ENCODE results near the gene ELP5.

Gene ELP5

DNA sequence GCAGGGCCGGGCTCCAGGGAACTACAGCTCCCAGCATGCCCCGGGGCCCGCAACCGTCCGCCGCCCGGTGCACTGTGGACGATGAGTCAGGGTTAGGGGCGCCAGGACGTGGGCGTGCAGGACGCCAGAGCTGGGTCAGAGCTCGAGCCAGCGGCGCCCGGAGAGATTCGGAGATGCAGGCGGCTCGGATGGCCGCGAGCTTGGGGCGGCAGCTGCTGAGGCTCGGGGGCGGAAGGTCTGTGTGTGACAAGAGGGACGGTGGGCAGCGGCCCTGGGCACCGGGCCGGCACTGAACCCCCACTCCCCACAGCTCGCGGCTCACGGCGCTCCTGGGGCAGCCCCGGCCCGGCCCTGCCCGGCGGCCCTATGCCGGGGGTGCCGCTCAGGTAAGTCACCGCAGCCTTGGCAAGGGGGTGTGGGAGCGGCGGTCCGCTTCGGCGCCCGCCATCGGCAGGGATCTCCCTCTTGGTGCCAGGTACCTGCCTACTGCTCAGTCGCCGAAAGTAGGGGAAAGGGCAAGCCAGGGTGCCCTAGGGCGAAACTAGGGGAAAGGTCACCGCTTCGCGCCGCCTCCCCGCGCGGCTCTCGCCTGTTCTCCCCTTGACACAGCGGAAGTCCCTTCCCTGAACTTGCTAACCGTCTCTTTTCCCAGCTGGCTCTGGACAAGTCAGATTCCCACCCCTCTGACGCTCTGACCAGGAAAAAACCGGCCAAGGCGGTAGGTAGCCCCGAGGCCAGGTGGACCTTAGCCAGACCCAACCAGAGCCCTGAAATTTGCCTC is 32.0 kb upstream of the ELP5 start, which contains the start of the genes ACADVL and DLG4 (continued):
- TF ChIP-seq ZNF776 (tag by site-specific recombination; IDR thresholded peaks at IDR 0.05; ENCODE audit: borderline replicate concordance) (no peak), PBX3 (CRISPR knock-in tag; IDR thresholded peaks at IDR 0.05) (0 out of 2 replicates have a peak, but pooled peaks have one; percentile 65), ZNF76 (tag by site-specific recombination; IDR thresholded peaks at IDR 0.05; ENCODE audit: borderline replicate concordance, low read depth) (peak; percentile 98), TCF7L2 (IDR thresholded peaks at IDR 0.05; ENCODE audit: borderline replicate concordance, low read depth, low read length) (no peak), HOXA7 (CRISPR knock-in tag; IDR thresholded peaks at IDR 0.05; ENCODE audit: borderline replicate concordance) (no peak), ZNF549 (tag by site-specific recombination; IDR thresholded peaks at IDR 0.05) (no peak), ZNF623 (tag by site-specific recombination; IDR thresholded peaks at IDR 0.05) (no peak), ZNF747 (tag by site-specific recombination; IDR thresholded peaks at IDR 0.05) (no peak), SETDB1 (IDR thresholded peaks at IDR 0.05; ENCODE audit: insufficient read length, low read length) (no peak), KLF10 (tag by site-specific recombination; IDR thresholded peaks at IDR 0.05) (0 out of 2 replicates have a peak, but pooled peaks have one; percentile 48), RBAK (tag by site-specific recombination; IDR thresholded peaks at IDR 0.05) (no peak), ZNF121 (tag by site-specific recombination; IDR thresholded peaks at IDR 0.05) (no peak), BCL11A (tag by site-specific recombination; IDR thresholded peaks at IDR 0.05; ENCODE audit: low read depth) (peak; percentile 30; the same call in 1 of the 2 replicates), ZNF175 (tag by site-specific recombination; IDR thresholded peaks at IDR 0.05) (no peak), ZNF768 (tag by site-specific recombination; IDR thresholded peaks at IDR 0.05) (no peak), ZFHX2 (tag by site-specific recombination; conservative IDR thresholded peaks at IDR 0.05) (peak; percentile 91), ZIC2 (tag by site-specific recombination; IDR thresholded peaks at IDR 0.05) (peak; percentile 59), ATF2 (tag by site-specific recombination; IDR thresholded peaks at IDR 0.05; ENCODE audit: low read depth) (no peak), ZFP3 (tag by site-specific recombination; IDR thresholded peaks at IDR 0.05; ENCODE audit: low read depth) (no peak), INSM2 (tag by site-specific recombination; IDR thresholded peaks at IDR 0.05) (0 out of 2 replicates have a peak, but pooled peaks have one; percentile 14), ZNF19 (tag by site-specific recombination; IDR thresholded peaks at IDR 0.05; ENCODE audit: low read depth) (no peak), ZNF114 (tag by site-specific recombination; IDR thresholded peaks at IDR 0.05) (no peak), ZNF157 (tag by site-specific recombination; IDR thresholded peaks at IDR 0.05) (no peak), ZNF350 (tag by site-specific recombination; IDR thresholded peaks at IDR 0.05) (no peak), ZNF510 (tag by site-specific recombination; IDR thresholded peaks at IDR 0.05; ENCODE audit: insufficient replicate concordance) (no peak), IKZF3 (tag by site-specific recombination; IDR thresholded peaks at IDR 0.05) (peak; percentile 68; the same call in 1 of the 2 replicates), ZNF48 (tag by site-specific recombination; IDR thresholded peaks at IDR 0.05) (no peak), ZFP37 (tag by site-specific recombination; IDR thresholded peaks at IDR 0.05) (peak; percentile 64; the same call in 1 of the 2 replicates), ZNF16 (tag by site-specific recombination; IDR thresholded peaks at IDR 0.05; ENCODE audit: low read depth) (no peak)
- TF ChIP-seq, protein P1, sequence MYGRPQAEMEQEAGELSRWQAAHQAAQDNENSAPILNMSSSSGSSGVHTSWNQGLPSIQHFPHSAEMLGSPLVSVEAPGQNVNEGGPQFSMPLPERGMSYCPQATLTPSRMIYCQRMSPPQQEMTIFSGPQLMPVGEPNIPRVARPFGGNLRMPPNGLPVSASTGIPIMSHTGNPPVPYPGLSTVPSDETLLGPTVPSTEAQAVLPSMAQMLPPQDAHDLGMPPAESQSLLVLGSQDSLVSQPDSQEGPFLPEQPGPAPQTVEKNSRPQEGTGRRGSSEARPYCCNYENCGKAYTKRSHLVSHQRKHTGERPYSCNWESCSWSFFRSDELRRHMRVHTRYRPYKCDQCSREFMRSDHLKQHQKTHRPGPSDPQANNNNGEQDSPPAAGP (tag by site-specific recombination; IDR thresholded peaks at IDR 0.05) = peak; percentile 39; the same call in 1 of the 2 replicates
- TF ChIP-seq, protein P2, sequence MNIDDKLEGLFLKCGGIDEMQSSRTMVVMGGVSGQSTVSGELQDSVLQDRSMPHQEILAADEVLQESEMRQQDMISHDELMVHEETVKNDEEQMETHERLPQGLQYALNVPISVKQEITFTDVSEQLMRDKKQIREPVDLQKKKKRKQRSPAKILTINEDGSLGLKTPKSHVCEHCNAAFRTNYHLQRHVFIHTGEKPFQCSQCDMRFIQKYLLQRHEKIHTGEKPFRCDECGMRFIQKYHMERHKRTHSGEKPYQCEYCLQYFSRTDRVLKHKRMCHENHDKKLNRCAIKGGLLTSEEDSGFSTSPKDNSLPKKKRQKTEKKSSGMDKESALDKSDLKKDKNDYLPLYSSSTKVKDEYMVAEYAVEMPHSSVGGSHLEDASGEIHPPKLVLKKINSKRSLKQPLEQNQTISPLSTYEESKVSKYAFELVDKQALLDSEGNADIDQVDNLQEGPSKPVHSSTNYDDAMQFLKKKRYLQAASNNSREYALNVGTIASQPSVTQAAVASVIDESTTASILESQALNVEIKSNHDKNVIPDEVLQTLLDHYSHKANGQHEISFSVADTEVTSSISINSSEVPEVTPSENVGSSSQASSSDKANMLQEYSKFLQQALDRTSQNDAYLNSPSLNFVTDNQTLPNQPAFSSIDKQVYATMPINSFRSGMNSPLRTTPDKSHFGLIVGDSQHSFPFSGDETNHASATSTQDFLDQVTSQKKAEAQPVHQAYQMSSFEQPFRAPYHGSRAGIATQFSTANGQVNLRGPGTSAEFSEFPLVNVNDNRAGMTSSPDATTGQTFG (tag by site-specific recombination; IDR thresholded peaks at IDR 0.05; ENCODE audit: borderline replicate concordance) = no peak
